Body of pancreas (tissue), 4 donors: ENCODE data around the gene RIT2. TPM values are rescaled to one million over a fixed set of nuclear protein-coding genes. Genes with fewer than 3 reads are reported as not detected.

Source experiments
- ATAC-seq: fragments of 150-250 bp; one replicate; pipeline ENCODE4 v1.9.1; 2016
- DNase-seq, 4 donors: peaks; one replicate each; pipeline ENCODE4 v3.0.0-alpha.2; 2019
- H3K27ac ChIP-seq, 4 donors: fragments of 200-600 bp; sonication (generic); 1 replicate in 3 of 4; 2 replicates in 1 of 4; pipeline versions ENCODE4 v1.5.1 to v1.6.1; 2016 to 2019; ENCODE audit warnings: mild to moderate bottlenecking in 1 of 4, mixed read lengths in 1 of 4, moderate library complexity in 1 of 4
- H3K27me3 ChIP-seq, 2 donors: fragments of 200-600 bp; sonication (generic); one replicate each; pipeline ENCODE4 v1.6.0; 2016; ENCODE audit warnings: mild to moderate bottlenecking in 1 of 2
- H3K36me3 ChIP-seq, 2 donors: fragments of 200-600 bp; sonication (generic); replicated peaks in 1 of 2; 2 replicates each; pipeline ENCODE4 v1.5.1; 2016; ENCODE audit warnings: low read depth in 2 of 2; ENCODE audit not compliant: insufficient read depth in 1 of 2
- H3K4me1 ChIP-seq: fragments of 200-600 bp; sonication (generic); one replicate; pipeline ENCODE4 v1.6.0; 2016
- H3K4me3 ChIP-seq, 2 donors: fragments of 200-600 bp; sonication (generic); 1 replicate in 1 of 2; 2 replicates in 1 of 2; pipeline ENCODE4 v1.5.1; 2016 to 2019
- H3K9me3 ChIP-seq, 3 donors: fragments of 200-600 bp; sonication (generic); 1 replicate in 2 of 3; 2 replicates in 1 of 3; pipeline ENCODE4 v1.5.1; 2016
- CTCF ChIP-seq, 7 experiments: fragments of 450-650 bp in 4 of 7; fragments of 200-600 bp in 3 of 7; sonication (generic) in 3 of 7; IDR thresholded peaks; one replicate each; pipeline ENCODE4 v1.5.1; 2016 to 2019; ENCODE audit warnings: antibody characterized with exemption in 7 of 7
- POLR2A ChIP-seq, 3 donors: fragments of 450-650 bp; IDR thresholded peaks; one replicate each; pipeline ENCODE4 v1.6.1; 2016; ENCODE audit warnings: antibody characterized with exemption in 3 of 3, mild to moderate bottlenecking in 2 of 3
- WGBS, 2 donors: methylation state at CpG; one replicate each; pipeline ENCODE4 v1.1.5; 2017; 5-methylcytosine and 5-hydroxymethylcytosine counted together
- intact Hi-C: fragments of 100-400 bp; cut with DNase I; formaldehyde crosslinking; loops from one replicate; pipeline ENCODE4 v1.15.1; 2023
- total RNA-seq, 2 donors: library from RNA; depleted of rRNA; stranded (reverse); fragments of >200 nt; gene quantifications; one replicate each; pipeline ENCODE4 v1.1.0, GENCODE V29; 2016

Gene RIT2
- total RNA-seq, 2 donors from 2014 or later = not detected

GRCh38 chr18:43068781-43069180 lies 46.7 kb downstream of the RIT2 start:
- 22 to 34% methylated on average over 4 of the region's 4 CpGs for WGBS, 2 donors
- intact Hi-C loops = no loop called here
- ATAC-seq = no peak

GRCh38 chr18:43067570-43067969 lies 47.9 kb downstream of the RIT2 start:
- Histone ChIP-seq H3K4me3 (no peak overlapping the region), H3K27ac (no peak overlapping the region), H3K4me1 (no peaks in the 10 kb centered on the region), H3K27me3 (no peaks in the 10 kb centered on the region), H3K9me3 (no peaks in the 10 kb centered on the region), H3K36me3 (no peaks in the 10 kb centered on the region)
- DNase-seq (no peak), ATAC-seq (no peak)
- 63 to 69% methylated on average over 1 of the region's 1 CpG for WGBS, 2 donors
- TF ChIP-seq POLR2A (IDR thresholded peaks at IDR 0.05) = no peak
- TF ChIP-seq CTCF (IDR thresholded peaks at IDR 0.05) = no peak
- intact Hi-C loops = no loop called here

More at GRCh38 chr18:43068781-43069180, 46.7 kb downstream of the RIT2 start:
- Histone ChIP-seq H3K27ac (no peak overlapping the region), H3K36me3 (no peaks in the 10 kb centered on the region), H3K27me3 (no peaks in the 10 kb centered on the region), H3K4me3 (no peak overlapping the region), H3K9me3 (no peaks in the 10 kb centered on the region), H3K4me1 (no peaks in the 10 kb centered on the region)
- DNase-seq = no peak
- TF ChIP-seq CTCF (IDR thresholded peaks at IDR 0.05) (no peak), POLR2A (IDR thresholded peaks at IDR 0.05) (no peak)

GRCh38 chr18:43061816-43062215 lies 53.7 kb downstream of the RIT2 start:
- Histone ChIP-seq H3K27ac (no peak overlapping the region), H3K9me3 (no peaks in the 10 kb centered on the region), H3K27me3 (no peaks in the 10 kb centered on the region), H3K36me3 (no peaks in the 10 kb centered on the region), H3K4me1 (no peaks in the 10 kb centered on the region), H3K4me3 (no peak overlapping the region)
- whole genome bisulfite sequencing, 2 donors = 63 to 72% methylated on average over 6 of the region's 6 CpGs
- no peak for TF ChIP-seq CTCF (IDR thresholded peaks at IDR 0.05)
- no peak for TF ChIP-seq POLR2A (IDR thresholded peaks at IDR 0.05)
- intact Hi-C loops = no loop called here
- no peak for ATAC-seq
- DNase-seq = no peak

GRCh38 chr18:43061318-43061717 lies 54.2 kb downstream of the RIT2 start:
- Histone ChIP-seq H3K4me1 (no peaks in the 10 kb centered on the region), H3K9me3 (no peaks in the 10 kb centered on the region), H3K27ac (no peak overlapping the region), H3K4me3 (no peak overlapping the region), H3K36me3 (no peaks in the 10 kb centered on the region), H3K27me3 (no peaks in the 10 kb centered on the region)
- intact Hi-C loops = no loop called here
- DNase-seq = no peak
- TF ChIP-seq POLR2A (IDR thresholded peaks at IDR 0.05) = no peak
- no peak for TF ChIP-seq CTCF (IDR thresholded peaks at IDR 0.05)
- WGBS, 2 donors = 64 to 71% methylated on average over 4 of the region's 4 CpGs
- ATAC-seq = no peak

GRCh38 chr18:43060020-43060419 lies 55.5 kb downstream of the RIT2 start:
- TF ChIP-seq POLR2A (IDR thresholded peaks at IDR 0.05) (no peak), CTCF (IDR thresholded peaks at IDR 0.05) (no peak)
- no peak overlapping the region for H3K27ac ChIP-seq
- H3K9me3 ChIP-seq = no peaks in the 10 kb centered on the region
- no peaks in the 10 kb centered on the region for H3K4me1 ChIP-seq
- intact Hi-C loops = no loop called here
- 20 to 23% methylated on average over 1 of the region's 1 CpG for WGBS, 2 donors
- no peaks in the 10 kb centered on the region for H3K27me3 ChIP-seq
- no peak overlapping the region for H3K4me3 ChIP-seq
- ATAC-seq (no peak), DNase-seq (no peak)
- no peaks in the 10 kb centered on the region for H3K36me3 ChIP-seq
